ENCODE results near the gene GALP.
"Not testable (repeated sequence)": the region's sequence is repeated elsewhere in the genome, so short reads cannot be mapped to it uniquely, and the experiment has no call there.

Gene GALP

GRCh38 chr19:56191115-56191514 lies 15.3 kb downstream of the GALP start:
- DNase-seq (ENCODE audit: low spot score): no peak

- DNase-seq (ENCODE audit: low spot score): no peak
Observed at GRCh38 chr19:56191711-56192110, 15.9 kb downstream of the GALP start.

GRCh38 chr19:56193981-56194640 lies 18.3 kb downstream of the GALP start:
- DNase-seq (ENCODE audit: low spot score): no peak

- not testable (repeated sequence) for DNase-seq (ENCODE audit: low spot score)
Observed at GRCh38 chr19:56197646-56198045, 21.8 kb downstream of the GALP start, which contains the start of gene ZSCAN5B. Gene ZSCAN5B (minus strand): TSS chr19:56197783. CDS start chr19:56193052, 4,731 bp downstream.

GRCh38 chr19:56199687-56200086 lies 23.9 kb downstream of the GALP start:
- no peak for DNase-seq (ENCODE audit: low spot score)

- no peak for DNase-seq (ENCODE audit: low spot score)
Observed at GRCh38 chr19:56201973-56202372, 26.2 kb downstream of the GALP start, which contains the start of gene ZSCAN5C. Gene ZSCAN5C (plus strand): TSS chr19:56202273. CDS start chr19:56205914, 3,641 bp downstream.

GRCh38 chr19:56207581-56207980 lies 31.8 kb downstream of the GALP start:
- not testable (repeated sequence) for DNase-seq (ENCODE audit: low spot score)

GRCh38 chr19:56209091-56209490 lies 33.3 kb downstream of the GALP start:
- DNase-seq (ENCODE audit: low spot score): no peak

- not testable (repeated sequence) for DNase-seq (ENCODE audit: low spot score)
Observed at GRCh38 chr19:56210036-56210435, 34.2 kb downstream of the GALP start.

- no peak for DNase-seq (ENCODE audit: low spot score)
Observed at GRCh38 chr19:56211718-56212117, 35.9 kb downstream of the GALP start.

- DNase-seq (ENCODE audit: low spot score): peak; percentile 31
Observed at GRCh38 chr19:56217039-56217949, 41.5 kb downstream of the GALP start.

- no peak for DNase-seq (ENCODE audit: low spot score)
Observed at GRCh38 chr19:56218961-56219360, 43.2 kb downstream of the GALP start.

- DNase-seq (ENCODE audit: low spot score): not testable (repeated sequence)
Observed at GRCh38 chr19:56221442-56221841, 45.6 kb downstream of the GALP start.

GRCh38 chr19:56221851-56222250 lies 46.0 kb downstream of the GALP start:
- no peak for DNase-seq (ENCODE audit: low spot score)

- no peak for DNase-seq (ENCODE audit: low spot score)
Observed at GRCh38 chr19:56222901-56223300, 47.1 kb downstream of the GALP start.

GRCh38 chr19:56223481-56223880 lies 47.7 kb downstream of the GALP start:
- DNase-seq (ENCODE audit: low spot score): no peak
